ENCODE results near the gene OCRL.
"Not testable (repeated sequence)": the region's sequence is repeated elsewhere in the genome, so short reads cannot be mapped to it uniquely, and the experiment has no call there.

Gene OCRL

DNA sequence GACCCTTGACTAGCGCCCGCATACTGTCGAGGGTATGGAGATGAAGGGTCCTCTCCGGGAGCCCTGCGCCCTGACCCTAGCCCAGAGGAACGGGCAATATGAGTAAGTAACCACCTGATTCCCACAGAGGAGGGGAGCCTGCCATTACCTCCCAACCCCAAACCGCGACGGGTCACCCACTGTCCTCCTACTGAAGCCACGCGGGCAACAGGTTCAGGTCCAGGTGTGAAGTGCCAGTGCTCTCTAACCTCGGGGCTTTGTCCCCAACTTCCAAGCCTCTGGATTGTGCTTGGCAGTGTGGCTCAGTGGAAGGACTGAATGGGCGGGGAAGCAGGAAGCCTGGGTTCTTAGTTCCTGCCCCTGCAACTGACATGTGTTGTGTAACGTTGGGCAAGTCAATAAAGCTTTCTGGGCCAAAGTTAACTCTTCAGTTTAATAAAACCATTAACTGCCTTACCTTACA, 694 bp downstream of the OCRL start:
- no peak for DNase-seq

DNA sequence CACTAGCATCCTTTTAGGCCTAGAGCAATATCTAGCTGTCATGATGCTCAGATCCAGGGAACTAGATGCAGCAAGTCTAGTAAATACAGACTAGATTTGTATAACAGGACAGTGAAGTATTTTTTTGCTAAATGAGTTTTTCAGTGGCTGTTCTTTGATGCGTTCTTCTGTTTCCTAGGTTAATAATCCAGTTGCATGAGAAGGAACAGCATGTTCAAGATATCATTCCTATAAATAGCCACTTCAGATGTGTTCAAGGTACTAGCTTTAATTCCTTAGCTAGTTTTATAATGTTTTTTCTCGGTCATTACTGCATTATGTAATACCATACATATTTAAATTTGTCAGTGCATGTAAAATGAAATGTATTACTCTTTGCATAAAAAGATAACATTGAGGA, 4.7 kb downstream of the OCRL start:
- no peak for DNase-seq

- DNase-seq = no peak
Measured at GRCh38 chrX:129545408-129545807, 5.3 kb downstream of the OCRL start.

DNA sequence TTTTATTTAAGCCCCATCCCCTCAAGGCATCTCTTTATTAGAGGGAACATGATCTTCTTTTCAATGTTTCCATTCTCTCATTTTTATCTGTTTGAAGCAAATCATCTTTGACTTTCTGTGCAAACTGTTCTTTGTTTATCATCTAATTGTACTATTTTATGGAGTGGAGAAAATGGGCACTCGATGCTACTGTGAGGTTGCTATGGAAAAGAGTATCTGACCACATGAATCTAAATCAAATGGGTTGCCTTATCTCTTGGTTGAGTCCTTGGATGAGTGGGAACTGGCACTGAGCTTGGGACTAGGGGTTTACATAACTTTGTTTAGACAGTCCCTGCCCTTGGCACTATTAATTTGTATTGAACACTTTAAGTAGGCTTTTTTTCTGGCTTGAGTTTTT, 9.1 kb downstream of the OCRL start:
- no peak for DNase-seq

DNA sequence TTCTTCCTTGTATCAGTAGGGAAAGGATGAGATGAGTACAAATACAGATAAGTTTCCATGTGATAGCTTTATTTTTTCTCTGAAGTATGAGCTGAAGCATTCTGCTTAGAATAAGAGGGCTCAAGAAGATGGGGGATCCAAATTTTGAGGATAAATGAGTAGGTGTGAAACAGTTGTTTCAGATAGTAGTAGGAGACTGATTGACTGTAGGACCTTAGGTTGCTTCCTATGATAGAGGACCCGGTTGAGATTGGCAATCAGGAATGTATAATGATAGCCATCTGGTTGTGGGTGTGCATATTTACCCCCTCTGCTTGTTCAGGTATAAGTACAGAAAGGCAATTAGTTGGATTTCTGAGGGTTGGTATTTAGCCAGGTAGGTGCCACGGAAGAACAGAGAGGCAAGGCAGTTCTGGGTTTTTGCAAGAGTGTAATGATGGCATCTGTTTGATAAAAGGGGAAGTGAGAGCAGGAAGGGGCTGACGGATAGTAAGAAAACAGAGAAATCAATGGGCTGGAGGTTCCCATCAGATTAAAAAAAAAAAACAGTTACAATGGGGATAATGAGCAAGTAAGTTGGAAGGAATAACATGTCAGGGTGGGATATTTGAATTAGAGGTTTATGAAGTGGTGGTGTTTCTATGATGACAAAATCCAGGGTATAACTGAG, 13.7 kb downstream of the OCRL start:
- DNase-seq = no peak

GRCh38 chrX:129554816-129555215, 14.8 kb downstream of the OCRL start:
- not testable (repeated sequence) for DNase-seq

- DNase-seq = no peak
Measured at GRCh38 chrX:129556806-129557315, 16.8 kb downstream of the OCRL start.

DNA sequence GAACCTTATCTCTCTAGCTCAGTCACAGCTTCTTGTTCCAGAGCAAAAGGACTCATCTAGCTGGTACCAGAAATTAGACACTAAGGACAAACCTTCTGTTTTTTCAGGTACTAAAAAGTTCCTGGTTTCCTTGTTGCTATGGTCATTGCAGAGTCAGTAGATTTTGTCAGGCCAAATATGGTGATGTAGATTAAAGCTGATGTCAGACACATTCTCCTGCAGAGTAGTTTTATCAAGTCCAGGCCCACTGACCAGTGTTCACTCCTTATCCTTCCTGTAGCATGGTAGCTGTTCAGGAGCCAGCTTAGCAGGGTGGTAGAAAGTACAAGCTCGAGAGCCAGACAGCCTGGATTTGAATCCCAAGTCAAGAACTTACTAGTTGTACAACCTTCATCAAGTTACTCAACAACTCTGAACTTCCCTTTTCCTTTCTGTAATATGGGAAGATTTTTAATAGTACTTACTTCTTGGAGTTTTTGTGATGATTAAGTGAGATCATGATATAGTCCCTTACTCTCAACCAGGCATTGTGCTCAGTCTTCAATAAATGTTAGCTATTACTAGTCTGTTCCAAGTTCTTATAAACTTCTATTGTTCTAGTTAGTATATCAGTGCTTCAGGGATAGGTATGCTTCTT, 17.9 kb downstream of the OCRL start:
- no peak for DNase-seq

DNA sequence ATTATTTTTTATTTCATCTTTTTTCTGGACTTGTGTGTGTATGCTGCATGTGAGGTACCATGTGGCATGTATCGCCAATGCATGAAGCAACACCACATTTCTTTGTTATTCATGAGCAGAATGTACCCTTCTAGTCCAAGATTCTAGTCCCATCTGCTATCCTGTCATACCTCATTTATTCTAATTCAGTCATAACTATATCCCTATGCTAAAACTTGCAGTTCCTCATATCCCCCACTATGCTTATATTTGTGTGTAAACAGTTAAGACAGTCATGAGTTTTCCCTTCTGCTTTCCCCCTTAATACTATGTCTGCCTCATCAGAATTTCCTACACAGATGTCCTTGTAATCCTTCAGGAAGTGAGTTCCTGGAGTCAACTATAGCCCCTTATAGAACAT, 19.7 kb downstream of the OCRL start:
- no peak for DNase-seq

DNA sequence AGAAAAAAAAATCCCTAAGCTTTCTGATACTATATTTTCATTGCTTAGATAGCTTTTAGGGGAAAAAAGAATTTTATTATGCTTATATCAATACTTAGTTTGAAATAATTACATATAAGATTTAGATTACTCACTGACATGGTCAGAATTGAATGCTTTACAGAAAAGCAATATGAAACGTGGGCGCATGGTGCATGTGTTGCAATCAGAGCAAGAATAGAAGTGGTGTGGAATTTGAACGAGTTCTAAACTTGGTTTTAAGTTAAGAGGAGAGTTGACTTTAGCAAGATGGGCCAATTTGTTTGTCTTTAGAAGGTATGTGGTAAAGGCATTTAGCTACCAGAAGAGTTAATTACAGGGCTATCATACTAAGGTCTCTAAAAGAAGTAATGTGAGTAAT, 21.4 kb downstream of the OCRL start:
- DNase-seq = no peak

DNA sequence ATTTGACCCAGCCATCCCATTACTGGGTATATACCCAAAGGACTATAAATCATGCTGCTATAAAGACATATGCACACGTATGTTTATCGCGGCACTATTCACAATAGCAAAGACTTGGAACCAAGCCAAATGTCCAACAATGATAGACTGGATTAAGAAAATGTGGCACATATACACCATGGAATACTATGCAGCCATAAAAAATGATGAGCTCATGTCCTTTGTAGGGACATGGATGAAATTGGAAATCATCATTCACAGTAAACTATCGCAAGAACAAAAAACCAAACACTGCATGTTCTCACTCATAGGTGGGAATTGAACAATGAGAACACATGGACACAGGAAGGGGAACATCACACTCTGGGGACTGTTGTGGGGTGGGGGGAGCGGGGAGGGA, 24.3 kb downstream of the OCRL start:
- not testable (repeated sequence) for DNase-seq

DNA sequence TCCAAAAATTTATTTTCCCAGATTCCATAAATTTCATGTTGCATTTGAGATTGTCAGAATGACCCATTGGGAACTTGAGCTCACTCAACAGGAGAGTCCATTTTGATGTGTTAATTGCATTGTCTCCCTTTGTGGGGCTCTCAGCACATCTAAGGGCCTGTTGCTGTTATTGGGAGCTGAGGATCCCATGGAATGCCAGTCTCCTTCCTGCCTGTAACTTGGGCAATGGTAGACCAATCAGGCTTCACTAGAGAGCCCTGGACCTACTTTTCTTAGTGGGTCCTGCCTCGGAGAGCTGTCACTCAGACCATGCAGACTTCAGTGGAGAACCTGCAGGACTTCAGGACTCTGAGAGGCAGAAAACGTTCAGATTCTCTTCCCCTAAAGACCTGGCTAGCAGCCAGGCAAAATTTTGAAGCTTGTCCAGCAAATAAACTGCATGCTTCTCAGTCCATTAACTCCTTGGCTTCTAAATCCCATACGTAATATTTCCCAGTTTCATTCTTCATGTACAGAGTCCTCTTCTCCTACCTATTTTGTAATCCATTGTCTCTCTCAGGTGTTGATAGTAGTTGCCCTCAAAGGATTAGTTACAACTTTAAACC, 25.1 kb downstream of the OCRL start:
- no peak for DNase-seq

- DNase-seq = no peak
Measured at GRCh38 chrX:129566073-129566472, 26.0 kb downstream of the OCRL start.

- DNase-seq = no peak
Measured at GRCh38 chrX:129568349-129568748, 28.3 kb downstream of the OCRL start.

- DNase-seq = no peak
Measured at GRCh38 chrX:129572422-129572821, 32.4 kb downstream of the OCRL start.

DNA sequence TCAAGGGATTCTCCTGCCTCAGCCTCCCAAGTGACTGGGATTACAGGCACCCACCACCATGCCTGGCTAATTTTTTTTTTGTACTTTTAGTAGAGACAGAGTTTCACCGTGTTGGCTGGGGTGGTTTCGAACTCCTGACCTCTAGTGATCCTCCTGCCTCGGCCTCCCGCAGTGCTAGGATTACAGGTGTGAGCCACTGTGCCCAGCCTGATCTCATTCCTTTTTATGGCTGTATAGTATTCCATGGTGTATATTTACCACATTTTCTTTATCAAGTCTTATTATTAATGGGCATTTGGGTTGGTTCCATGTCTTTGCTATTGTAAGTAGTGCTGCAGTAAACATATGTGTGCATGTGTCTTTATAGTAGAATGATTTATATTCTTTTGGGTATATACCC, 33.6 kb downstream of the OCRL start:
- DNase-seq = not testable (repeated sequence)

GRCh38 chrX:129574214-129574613, 34.2 kb downstream of the OCRL start:
- DNase-seq = no peak

DNA sequence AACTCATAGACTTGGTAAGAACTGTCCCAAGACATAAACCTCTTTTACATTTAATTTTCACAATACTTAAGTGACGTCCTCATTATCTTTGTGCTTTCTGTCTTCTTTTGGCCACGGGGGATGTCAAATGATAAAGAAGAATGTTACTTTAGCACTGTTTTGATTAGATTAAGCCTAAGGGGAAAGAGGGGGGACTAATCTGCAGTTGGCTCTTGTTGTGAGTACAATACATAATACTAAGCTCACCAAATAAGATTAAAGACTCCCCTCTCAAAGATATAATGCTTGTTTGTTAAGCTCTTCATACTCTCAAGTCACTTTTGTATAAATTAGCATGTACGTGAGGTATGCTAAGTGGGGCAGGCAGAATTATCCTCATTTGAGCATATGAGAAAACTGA, 36.5 kb downstream of the OCRL start:
- DNase-seq = no peak

DNA sequence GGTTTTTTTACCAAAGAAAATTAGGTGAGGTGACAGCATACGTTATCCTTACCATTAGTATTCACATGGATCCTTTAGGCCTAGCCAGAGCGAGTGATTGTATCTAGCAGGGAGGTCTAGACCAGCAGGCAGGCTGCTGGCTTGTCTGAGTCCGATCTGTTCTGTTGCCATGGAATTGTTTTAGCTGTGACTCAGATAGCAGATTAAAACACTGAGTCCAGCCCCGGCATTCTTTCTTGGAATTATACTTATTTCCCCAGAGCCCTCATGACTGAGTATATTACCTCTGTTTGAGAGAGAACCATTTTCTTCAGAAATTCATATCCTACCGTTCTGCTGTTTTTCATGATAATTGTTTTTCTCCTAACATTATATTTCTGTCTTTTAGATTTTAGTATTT, 37.4 kb downstream of the OCRL start:
- no peak for DNase-seq

- no peak for DNase-seq
Measured at GRCh38 chrX:129577877-129578276, 37.8 kb downstream of the OCRL start.

GRCh38 chrX:129581904-129582303, 41.8 kb downstream of the OCRL start:
- DNase-seq = no peak

DNA sequence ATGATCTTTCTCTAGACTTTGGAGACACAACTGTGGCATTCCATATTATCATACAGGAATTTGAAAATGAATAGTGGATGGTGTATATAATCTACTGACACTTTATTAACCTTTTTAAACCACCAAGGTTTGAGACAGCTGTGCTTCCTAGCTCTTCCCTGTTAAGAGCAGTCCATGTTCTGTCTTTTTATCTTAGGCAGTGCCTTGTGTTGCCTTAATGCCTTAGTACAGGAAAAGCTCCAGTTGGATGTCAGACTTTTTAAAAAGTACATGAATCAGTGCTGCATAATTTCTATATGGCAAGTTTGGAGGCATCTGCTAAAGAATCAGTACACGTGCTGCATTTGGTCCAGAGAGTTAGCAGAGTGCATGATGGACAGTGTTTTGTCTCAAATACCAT, 45.1 kb downstream of the OCRL start:
- no peak for DNase-seq

GRCh38 chrX:129585691-129586090, 45.6 kb downstream of the OCRL start:
- no peak for DNase-seq

DNA sequence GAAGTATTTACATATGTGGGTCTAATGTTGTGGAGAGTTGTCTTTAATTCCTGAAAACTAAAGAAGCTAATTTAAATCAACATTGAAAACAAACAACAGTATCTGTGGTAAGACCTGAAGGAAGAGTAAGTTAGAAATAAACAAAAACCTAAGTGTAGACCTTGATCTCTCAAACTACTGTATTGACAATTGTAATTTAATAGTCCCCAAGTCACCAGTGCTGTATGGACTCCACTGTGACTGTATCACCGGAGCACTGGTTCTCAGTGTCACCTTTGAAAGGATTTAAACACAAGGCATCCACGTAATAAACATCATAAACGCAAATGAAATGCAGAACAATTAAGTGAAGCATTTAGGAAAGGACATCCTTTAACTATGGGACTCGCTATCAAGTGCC, 46.4 kb downstream of the OCRL start:
- no peak for DNase-seq
